Prostate gland (tissue), 2 donors: ENCODE results near the gene GDPD5.

Experiments
- CTCF ChIP-seq, 4 experiments: fragments of 200-600 bp in 2 of 4; fragments of 450-650 bp in 2 of 4; sonication (generic) in 2 of 4; IDR thresholded peaks; 1 replicate in 3 of 4; 2 replicates in 1 of 4; pipeline ENCODE4 v1.5.1; 2016 to 2019; ENCODE audit warnings: antibody characterized with exemption in 4 of 4, mild to moderate bottlenecking in 2 of 4, moderate library complexity in 2 of 4
- POLR2A ChIP-seq: fragments of 450-650 bp; IDR thresholded peaks from one replicate; pipeline ENCODE4 v1.6.1; 2016; ENCODE audit warnings: antibody characterized with exemption, mild to moderate bottlenecking

- no peak for TF ChIP-seq CTCF (IDR thresholded peaks at IDR 0.05)
- no peak for TF ChIP-seq POLR2A
Measured at GRCh38 chr11:75387736-75388294, 137.9 kb downstream of the GDPD5 start.
